SJSA1 (cell line): ENCODE results near the gene ADAMTS9. TPM values are rescaled to one million over a fixed set of nuclear protein-coding genes. Genes with fewer than 3 reads are reported as not detected.
A peak's percentile ranks its signal among the peaks of the same experiment; 100 is the strongest.

Experiments
- DNase-seq, 2 experiments: peaks; one replicate each; pipeline ENCODE4 v3.0.0-alpha.2; 2015 to 2020; ENCODE audit warnings: low spot score in 2 of 2, low read depth in 1 of 2
- H3K27ac ChIP-seq: fragments of 250-450 bp; sonication (Bioruptor Pico); 2 replicates; pipeline ENCODE4 v1.5.1; 2020; ENCODE audit warnings: mild to moderate bottlenecking, moderate library complexity
- H3K27me3 ChIP-seq: fragments of 250-450 bp; sonication (Bioruptor Pico); replicated peaks from 2 replicates; pipeline ENCODE4 v1.5.1; 2020; ENCODE audit warnings: mild to moderate bottlenecking, moderate library complexity
- H3K36me3 ChIP-seq: fragments of 250-450 bp; sonication (Bioruptor Pico); 2 replicates; pipeline ENCODE4 v1.5.1; 2020; ENCODE audit warnings: mild to moderate bottlenecking
- H3K4me1 ChIP-seq: fragments of 250-450 bp; sonication (Bioruptor Pico); replicated peaks from 2 replicates; pipeline ENCODE4 v1.6.1; 2021; ENCODE audit warnings: mild to moderate bottlenecking
- H3K4me3 ChIP-seq: fragments of 250-450 bp; sonication (Bioruptor Pico); 2 replicates; pipeline ENCODE4 v1.5.1; 2020; ENCODE audit warnings: mild to moderate bottlenecking
- H3K9me3 ChIP-seq: fragments of 250-450 bp; sonication (Bioruptor Pico); replicated peaks from 2 replicates; pipeline ENCODE4 v1.5.1; 2020; ENCODE audit warnings: mild to moderate bottlenecking
- total RNA-seq: library from RNA; depleted of rRNA; stranded (reverse); fragments of >200 nt; shearing (Covaris generic); gene quantifications from 2 replicates; pipeline ENCODE4 v1.2.3, GENCODE V29; 2014

The ADAMTS9 gene
- total RNA-seq, 1 experiment from 2014 or later: 5.6 TPM

- Histone ChIP-seq H3K27ac (no peak overlapping the region), H3K27me3 (no peaks in the 10 kb centered on the region), H3K4me3 (no peak overlapping the region), H3K9me3 (no peaks in the 10 kb centered on the region), H3K36me3 (no peaks in the 10 kb centered on the region), H3K4me1 (peaks cover 4% of the 10 kb centered on the region; the same call in 1 of the 2 replicates)
- DNase-seq: peak; percentile 73 to 86
Measured at GRCh38 chr3:64533617-64534317, 154.0 kb downstream of the ADAMTS9 start.

GRCh38 chr3:64530434-64531049 lies 157.3 kb downstream of the ADAMTS9 start:
- H3K27ac ChIP-seq: no peak overlapping the region
- peaks cover 4% of the 10 kb centered on the region; the same call in 1 of the 2 replicates for H3K4me1 ChIP-seq
- H3K4me3 ChIP-seq: no peak overlapping the region
- no peaks in the 10 kb centered on the region for H3K27me3 ChIP-seq
- H3K36me3 ChIP-seq: no peaks in the 10 kb centered on the region
- DNase-seq: peak; percentile 57 to 59
- H3K9me3 ChIP-seq: no peaks in the 10 kb centered on the region

- no peaks in the 10 kb centered on the region for H3K9me3 ChIP-seq
- H3K4me3 ChIP-seq: no peak overlapping the region
- no peaks in the 10 kb centered on the region for H3K4me1 ChIP-seq
- H3K36me3 ChIP-seq: no peaks in the 10 kb centered on the region
- no peak for DNase-seq
- H3K27me3 ChIP-seq: no peaks in the 10 kb centered on the region
- no peak overlapping the region for H3K27ac ChIP-seq
Measured at GRCh38 chr3:64523324-64523723, 164.5 kb downstream of the ADAMTS9 start.

- Histone ChIP-seq H3K9me3 (no peaks in the 10 kb centered on the region), H3K4me3 (no peak overlapping the region), H3K27me3 (no peaks in the 10 kb centered on the region), H3K36me3 (no peaks in the 10 kb centered on the region), H3K4me1 (no peaks in the 10 kb centered on the region), H3K27ac (no peak overlapping the region)
- DNase-seq: no peak
Measured at GRCh38 chr3:64520334-64520733, 167.5 kb downstream of the ADAMTS9 start.

- Histone ChIP-seq H3K27ac (no peak overlapping the region), H3K4me1 (no peaks in the 10 kb centered on the region), H3K9me3 (no peaks in the 10 kb centered on the region), H3K4me3 (no peak overlapping the region), H3K36me3 (no peaks in the 10 kb centered on the region), H3K27me3 (no peaks in the 10 kb centered on the region)
- no peak for DNase-seq
Measured at GRCh38 chr3:64518950-64519349, 168.8 kb downstream of the ADAMTS9 start.

GRCh38 chr3:64518496-64518895 lies 169.3 kb downstream of the ADAMTS9 start:
- DNase-seq: no peak
- Histone ChIP-seq H3K9me3 (no peaks in the 10 kb centered on the region), H3K27ac (no peak overlapping the region), H3K27me3 (no peaks in the 10 kb centered on the region), H3K36me3 (no peaks in the 10 kb centered on the region), H3K4me3 (no peak overlapping the region), H3K4me1 (no peaks in the 10 kb centered on the region)

GRCh38 chr3:64514889-64515288 lies 172.9 kb downstream of the ADAMTS9 start:
- no peak overlapping the region for H3K4me3 ChIP-seq
- DNase-seq: no peak
- H3K27me3 ChIP-seq: no peaks in the 10 kb centered on the region
- H3K36me3 ChIP-seq: no peaks in the 10 kb centered on the region
- H3K27ac ChIP-seq: no peak overlapping the region
- H3K4me1 ChIP-seq: no peaks in the 10 kb centered on the region
- no peaks in the 10 kb centered on the region for H3K9me3 ChIP-seq

GRCh38 chr3:64509206-64509605 lies 178.6 kb downstream of the ADAMTS9 start:
- no peaks in the 10 kb centered on the region for H3K9me3 ChIP-seq
- H3K36me3 ChIP-seq: no peaks in the 10 kb centered on the region
- H3K27ac ChIP-seq: no peak overlapping the region
- H3K27me3 ChIP-seq: no peaks in the 10 kb centered on the region
- no peak for DNase-seq
- no peak overlapping the region for H3K4me3 ChIP-seq
- no peaks in the 10 kb centered on the region for H3K4me1 ChIP-seq

GRCh38 chr3:64508140-64508539 lies 179.7 kb downstream of the ADAMTS9 start:
- H3K9me3 ChIP-seq: no peaks in the 10 kb centered on the region
- no peaks in the 10 kb centered on the region for H3K36me3 ChIP-seq
- no peaks in the 10 kb centered on the region for H3K4me1 ChIP-seq
- no peak overlapping the region for H3K27ac ChIP-seq
- no peak for DNase-seq
- no peak overlapping the region for H3K4me3 ChIP-seq
- no peaks in the 10 kb centered on the region for H3K27me3 ChIP-seq

GRCh38 chr3:64506255-64506654 lies 181.5 kb downstream of the ADAMTS9 start:
- no peaks in the 10 kb centered on the region for H3K36me3 ChIP-seq
- no peak for DNase-seq
- H3K27ac ChIP-seq: no peak overlapping the region
- H3K27me3 ChIP-seq: no peaks in the 10 kb centered on the region
- H3K4me3 ChIP-seq: no peak overlapping the region
- peaks cover 11% of the 10 kb centered on the region for H3K4me1 ChIP-seq
- H3K9me3 ChIP-seq: no peaks in the 10 kb centered on the region; the same call in 1 of the 2 replicates

GRCh38 chr3:64505419-64505818 lies 182.4 kb downstream of the ADAMTS9 start:
- peaks cover 20% of the 10 kb centered on the region for H3K4me1 ChIP-seq
- H3K9me3 ChIP-seq: no peaks in the 10 kb centered on the region; the same call in 1 of the 2 replicates
- no peak for DNase-seq
- no peak overlapping the region for H3K4me3 ChIP-seq
- no peaks in the 10 kb centered on the region for H3K36me3 ChIP-seq
- H3K27ac ChIP-seq: no peak overlapping the region
- no peaks in the 10 kb centered on the region for H3K27me3 ChIP-seq

GRCh38 chr3:64502284-64502683 lies 185.5 kb downstream of the ADAMTS9 start:
- H3K36me3 ChIP-seq: no peaks in the 10 kb centered on the region
- no peaks in the 10 kb centered on the region for H3K27me3 ChIP-seq

GRCh38 chr3:64501298-64501906 lies 186.4 kb downstream of the ADAMTS9 start:
- no peak overlapping the region for H3K4me3 ChIP-seq
- DNase-seq: peak; percentile 77 to 93
- H3K4me1 ChIP-seq: peaks cover 29% of the 10 kb centered on the region
- H3K27me3 ChIP-seq: no peaks in the 10 kb centered on the region
- no peaks in the 10 kb centered on the region; the same call in 1 of the 2 replicates for H3K9me3 ChIP-seq
- peak overlapping the region; percentile 73 for H3K27ac ChIP-seq
- H3K36me3 ChIP-seq: no peaks in the 10 kb centered on the region

More at GRCh38 chr3:64502284-64502683, 185.5 kb downstream of the ADAMTS9 start:
- DNase-seq: peak in 1 of 2 experiments; percentile 69
- H3K4me1 ChIP-seq: peaks cover 29% of the 10 kb centered on the region
- H3K9me3 ChIP-seq: no peaks in the 10 kb centered on the region; the same call in 1 of the 2 replicates
- H3K27ac ChIP-seq: peak overlapping the region; percentile 73
- H3K4me3 ChIP-seq: no peak overlapping the region
